HEK293 (cell line): Measurements from ENCODE around the gene IRS1.

ENCODE experiments used
- CTCF ChIA-PET: fragments of 350-600 bp; formaldehyde crosslinking; extraction: SDS; loops from one replicate; lab custom pipeline; 2021; ENCODE audit warnings: antibody characterized with exemption; lab: Yijun Ruan, JAX
- POLR2A ChIA-PET: fragments of 300-600 bp; formaldehyde crosslinking; extraction: SDS; loops from one replicate; lab custom pipeline; 2020; ENCODE audit warnings: antibody characterized with exemption, inconsistent platforms; lab: Yijun Ruan, JAX
- H3K27ac ChIP-seq: fragments of 200-500 bp; sonication (Bioruptor generic); 2 replicates; pipeline ENCODE4 v1.5.1; 2014; ENCODE audit warnings: low read depth, low read length, control low read depth, inconsistent platforms; ENCODE audit errors: extremely low read depth
- H3K36me3 ChIP-seq, 2 experiments: fragments of 200-500 bp in 1 of 2; sonication (Bioruptor generic) in 1 of 2; 1 replicate in 1 of 2; 2 replicates in 1 of 2; pipeline ENCODE4 v1.5.1; 2014 to 2017; ENCODE audit warnings: inconsistent platforms in 2 of 2, low read length in 2 of 2; ENCODE audit not compliant: control insufficient read depth in 2 of 2, insufficient read depth in 1 of 2
- H3K4me1 ChIP-seq: fragments of 200-500 bp; sonication (Bioruptor generic); 2 replicates; pipeline ENCODE4 v1.5.1; 2014; ENCODE audit warnings: mild to moderate bottlenecking, low read length, inconsistent platforms; ENCODE audit not compliant: control insufficient read depth, insufficient read depth
- H3K4me3 ChIP-seq: 2 replicates; pipeline ENCODE4 v1.5.1; 2011; ENCODE audit warnings: low read depth, mild to moderate bottlenecking, control low read depth, low read length, moderate library complexity
- H3K9me3 ChIP-seq: fragments of 200-500 bp; sonication (Bioruptor generic); 2 replicates; pipeline ENCODE4 v1.5.1; 2014; ENCODE audit warnings: low read depth, low read length, inconsistent platforms; ENCODE audit not compliant: control insufficient read depth, insufficient read depth
- EGR2 ChIP-seq: fragments of 450-650 bp; formaldehyde crosslinking; IDR thresholded peaks from 2 replicates; pipeline ENCODE4 v1.5.1; 2016; ENCODE audit warnings: low read depth, missing biosample characterization, missing genetic modification characterization
- GFI1B ChIP-seq: fragments of 450-650 bp; formaldehyde crosslinking; IDR thresholded peaks from 2 replicates; pipeline ENCODE4 v1.5.1; 2016; ENCODE audit warnings: missing biosample characterization, missing genetic modification characterization
- GLI2 ChIP-seq: fragments of 450-650 bp; formaldehyde crosslinking; IDR thresholded peaks from 2 replicates; pipeline ENCODE4; 2017; ENCODE audit warnings: missing biosample characterization, missing genetic modification characterization, low read depth, borderline replicate concordance
- REPIN1 ChIP-seq: fragments of 450-650 bp; formaldehyde crosslinking; IDR thresholded peaks from 2 replicates; pipeline ENCODE4 v1.5.1; 2017; ENCODE audit warnings: missing biosample characterization, missing genetic modification characterization, low read depth
- SETDB1 ChIP-seq: IDR thresholded peaks from one replicate; pipeline ENCODE4 v1.6.1; 2017; ENCODE audit warnings: mild to moderate bottlenecking, low read length, moderate library complexity, mixed read lengths; ENCODE audit not compliant: insufficient read length
- SP7 ChIP-seq: fragments of 450-650 bp; formaldehyde crosslinking; IDR thresholded peaks from 2 replicates; pipeline ENCODE4 v1.5.1; 2016; ENCODE audit warnings: missing biosample characterization, missing genetic modification characterization
- ZFP41 ChIP-seq: fragments of 450-650 bp; formaldehyde crosslinking; IDR thresholded peaks from 2 replicates; pipeline ENCODE4 v1.5.1; 2016; ENCODE audit warnings: missing biosample characterization, missing genetic modification characterization, borderline replicate concordance
- ZNF391 ChIP-seq: fragments of 450-650 bp; formaldehyde crosslinking; IDR thresholded peaks from 2 replicates; pipeline ENCODE4 v1.5.1; 2016; ENCODE audit warnings: low read depth, missing biosample characterization, missing genetic modification characterization, borderline replicate concordance
- ZNF416 ChIP-seq: fragments of 450-650 bp; formaldehyde crosslinking; IDR thresholded peaks from 2 replicates; pipeline ENCODE4 v1.5.1; 2016; ENCODE audit warnings: missing biosample characterization, missing genetic modification characterization
- ZNF529 ChIP-seq: fragments of 450-650 bp; formaldehyde crosslinking; IDR thresholded peaks from 2 replicates; pipeline ENCODE4 v1.5.1; 2017; ENCODE audit warnings: missing genetic modification characterization, missing biosample characterization; ENCODE audit not compliant: insufficient replicate concordance
- ZNF585B ChIP-seq: fragments of 450-650 bp; formaldehyde crosslinking; IDR thresholded peaks from 2 replicates; pipeline ENCODE4 v1.5.1; 2016; ENCODE audit warnings: missing biosample characterization, missing genetic modification characterization
- ZNF654 ChIP-seq: fragments of 450-650 bp; formaldehyde crosslinking; IDR thresholded peaks from 2 replicates; pipeline ENCODE4 v1.5.1; 2016; ENCODE audit warnings: low read depth, missing biosample characterization, missing genetic modification characterization
- ZNF777 ChIP-seq: fragments of 450-650 bp; formaldehyde crosslinking; IDR thresholded peaks from 2 replicates; pipeline ENCODE4 v1.5.1; 2017; ENCODE audit warnings: missing biosample characterization, missing genetic modification characterization, borderline replicate concordance
- ZSCAN16 ChIP-seq: fragments of 450-650 bp; formaldehyde crosslinking; IDR thresholded peaks from 2 replicates; pipeline ENCODE4 v1.5.1; 2016; ENCODE audit warnings: missing biosample characterization, missing genetic modification characterization
- TF ChIP-seq, protein P1 (sequence below): fragments of 450-650 bp; formaldehyde crosslinking; IDR thresholded peaks from 2 replicates; pipeline ENCODE4 v1.5.0; 2017; ENCODE audit warnings: missing biosample characterization, missing genetic modification characterization, borderline replicate concordance
- TF ChIP-seq, protein P2 (sequence below): fragments of 450-650 bp; formaldehyde crosslinking; IDR thresholded peaks from 2 replicates; pipeline ENCODE4 v1.5.1; 2016; ENCODE audit warnings: missing biosample characterization, missing genetic modification characterization
- TF ChIP-seq, protein P3 (sequence below): fragments of 450-650 bp; formaldehyde crosslinking; conservative IDR thresholded peaks from 2 replicates; pipeline ENCODE4 v1.5.1; 2016; ENCODE audit warnings: low read depth, missing biosample characterization, missing genetic modification characterization
- TF ChIP-seq, protein P4 (sequence below): IDR thresholded peaks from 2 replicates; pipeline ENCODE4 v1.6.1; 2011; ENCODE audit warnings: mild to moderate bottlenecking, low read depth, low read length, borderline replicate concordance

Gene IRS1

DNA sequence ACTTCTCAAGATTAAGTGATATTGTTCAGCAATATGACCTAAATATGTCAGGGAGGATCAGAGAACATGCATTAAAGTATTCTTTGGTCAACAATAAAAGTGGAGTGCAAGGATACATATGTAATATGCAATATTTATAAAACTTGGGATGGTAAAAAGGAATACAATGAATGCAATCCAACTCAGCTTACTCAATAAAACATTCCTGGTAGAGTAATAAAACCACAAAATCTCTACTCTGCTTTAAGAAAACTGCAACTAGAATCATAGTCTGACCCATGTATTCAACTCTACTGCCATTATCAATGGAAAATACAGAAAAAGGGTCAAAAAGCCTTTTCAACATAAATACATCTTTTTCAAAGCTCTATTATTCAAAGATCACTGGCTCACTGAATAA lies 11.6 kb downstream of the IRS1 start (continued):
- TF ChIP-seq, protein P1, sequence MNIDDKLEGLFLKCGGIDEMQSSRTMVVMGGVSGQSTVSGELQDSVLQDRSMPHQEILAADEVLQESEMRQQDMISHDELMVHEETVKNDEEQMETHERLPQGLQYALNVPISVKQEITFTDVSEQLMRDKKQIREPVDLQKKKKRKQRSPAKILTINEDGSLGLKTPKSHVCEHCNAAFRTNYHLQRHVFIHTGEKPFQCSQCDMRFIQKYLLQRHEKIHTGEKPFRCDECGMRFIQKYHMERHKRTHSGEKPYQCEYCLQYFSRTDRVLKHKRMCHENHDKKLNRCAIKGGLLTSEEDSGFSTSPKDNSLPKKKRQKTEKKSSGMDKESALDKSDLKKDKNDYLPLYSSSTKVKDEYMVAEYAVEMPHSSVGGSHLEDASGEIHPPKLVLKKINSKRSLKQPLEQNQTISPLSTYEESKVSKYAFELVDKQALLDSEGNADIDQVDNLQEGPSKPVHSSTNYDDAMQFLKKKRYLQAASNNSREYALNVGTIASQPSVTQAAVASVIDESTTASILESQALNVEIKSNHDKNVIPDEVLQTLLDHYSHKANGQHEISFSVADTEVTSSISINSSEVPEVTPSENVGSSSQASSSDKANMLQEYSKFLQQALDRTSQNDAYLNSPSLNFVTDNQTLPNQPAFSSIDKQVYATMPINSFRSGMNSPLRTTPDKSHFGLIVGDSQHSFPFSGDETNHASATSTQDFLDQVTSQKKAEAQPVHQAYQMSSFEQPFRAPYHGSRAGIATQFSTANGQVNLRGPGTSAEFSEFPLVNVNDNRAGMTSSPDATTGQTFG (tag by site-specific recombination) = no peak
- no peak for TF ChIP-seq ZSCAN16 (tag by site-specific recombination)

DNA sequence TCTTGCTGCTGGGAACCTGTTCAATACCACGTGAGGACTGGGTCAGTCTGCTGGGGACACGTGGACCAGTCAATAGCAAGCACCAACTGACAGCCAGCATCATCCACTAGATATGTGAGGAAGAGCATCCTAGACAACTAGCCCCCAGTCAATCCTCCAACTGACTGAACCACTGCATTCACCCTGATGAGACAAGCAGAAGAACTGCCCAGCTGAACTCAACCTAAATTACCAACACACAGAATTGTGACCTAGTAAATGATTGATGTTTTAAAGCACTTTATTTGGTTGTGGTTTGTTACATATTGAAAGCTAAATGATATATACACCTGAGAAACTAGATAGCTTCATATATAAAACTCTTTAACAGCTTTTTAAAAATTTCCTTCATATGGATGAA lies 15.7 kb downstream of the IRS1 start:
- POLR2A ChIA-PET = no interaction called here
- H3K36me3 ChIP-seq = no peaks in the 10 kb centered on the region; a peak in 1 of 3 replicates
- H3K4me3 ChIP-seq = no peak overlapping the region
- TF ChIP-seq ZNF777 (no peak), SP7 (no peak), REPIN1 (tag by site-specific recombination) (no peak), SETDB1 (peak; percentile 29)
- TF ChIP-seq, all 188 proteins: peak for 1
- CTCF ChIA-PET = interaction anchor here (0.5 kb wide), 1 partner anchor 568 kb away, joined by 3 read pairs; no protein-coding TSS in a partner anchor
- Histone ChIP-seq H3K9me3 (no peaks in the 10 kb centered on the region; the same call in 1 of the 2 replicates), H3K27ac (no peak overlapping the region), H3K4me1 (peaks cover 2% of the 10 kb centered on the region; the same call in 1 of the 2 replicates)

DNA sequence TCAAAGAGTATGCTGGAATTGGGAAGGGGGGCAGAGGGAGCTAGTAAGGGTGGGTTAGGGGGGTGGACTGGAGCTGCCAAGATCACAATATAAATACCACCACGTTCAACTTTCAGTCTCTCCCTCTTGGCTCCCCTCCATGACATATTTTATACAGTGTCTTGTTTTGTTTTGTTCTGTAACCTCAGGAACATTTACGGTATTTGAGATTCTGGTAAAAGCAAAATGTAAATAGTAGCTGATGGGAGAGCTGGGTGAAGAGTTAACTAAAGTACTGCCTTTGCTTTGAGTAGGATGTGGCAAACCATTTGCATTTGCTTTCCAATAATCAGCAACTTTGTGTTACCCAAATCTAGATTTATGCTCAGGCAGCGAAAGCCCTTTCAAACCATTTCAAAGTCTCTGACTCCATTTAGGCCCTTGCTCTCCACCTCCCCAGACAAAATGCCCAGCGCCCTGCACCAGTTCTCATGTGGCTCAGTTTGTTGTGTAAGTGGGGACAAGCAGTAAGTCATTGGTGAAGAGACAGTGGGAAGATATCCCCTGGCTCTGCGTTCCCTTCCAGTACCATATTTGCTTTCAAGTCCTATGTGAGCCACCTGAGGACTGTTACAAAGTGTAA lies 17.4 kb downstream of the IRS1 start:
- Histone ChIP-seq H3K4me1 (peaks cover 2% of the 10 kb centered on the region; the same call in 1 of the 2 replicates), H3K27ac (no peak overlapping the region), H3K4me3 (no peak overlapping the region), H3K9me3 (no peaks in the 10 kb centered on the region; the same call in 1 of the 2 replicates), H3K36me3 (no peaks in the 10 kb centered on the region; a peak in 1 of 3 replicates)
- CTCF ChIA-PET = interaction anchor here (0.5 to 0.7 kb wide), 2 partner anchors 76 to 568 kb away, joined by 3 read pairs; no protein-coding TSS in a partner anchor
- POLR2A ChIA-PET = no interaction called here
- TF ChIP-seq, protein P2, sequence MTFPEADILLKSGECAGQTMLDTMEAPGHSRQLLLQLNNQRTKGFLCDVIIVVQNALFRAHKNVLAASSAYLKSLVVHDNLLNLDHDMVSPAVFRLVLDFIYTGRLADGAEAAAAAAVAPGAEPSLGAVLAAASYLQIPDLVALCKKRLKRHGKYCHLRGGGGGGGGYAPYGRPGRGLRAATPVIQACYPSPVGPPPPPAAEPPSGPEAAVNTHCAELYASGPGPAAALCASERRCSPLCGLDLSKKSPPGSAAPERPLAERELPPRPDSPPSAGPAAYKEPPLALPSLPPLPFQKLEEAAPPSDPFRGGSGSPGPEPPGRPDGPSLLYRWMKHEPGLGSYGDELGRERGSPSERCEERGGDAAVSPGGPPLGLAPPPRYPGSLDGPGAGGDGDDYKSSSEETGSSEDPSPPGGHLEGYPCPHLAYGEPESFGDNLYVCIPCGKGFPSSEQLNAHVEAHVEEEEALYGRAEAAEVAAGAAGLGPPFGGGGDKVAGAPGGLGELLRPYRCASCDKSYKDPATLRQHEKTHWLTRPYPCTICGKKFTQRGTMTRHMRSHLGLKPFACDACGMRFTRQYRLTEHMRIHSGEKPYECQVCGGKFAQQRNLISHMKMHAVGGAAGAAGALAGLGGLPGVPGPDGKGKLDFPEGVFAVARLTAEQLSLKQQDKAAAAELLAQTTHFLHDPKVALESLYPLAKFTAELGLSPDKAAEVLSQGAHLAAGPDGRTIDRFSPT (tag by site-specific recombination) = no peak
- TF ChIP-seq ZNF654 (tag by site-specific recombination) = no peak
- no peak for TF ChIP-seq ZNF416 (tag by site-specific recombination)
- TF ChIP-seq ZNF391 (tag by site-specific recombination) = no peak
- TF ChIP-seq ZNF529 (tag by site-specific recombination) = no peak
- no peak for TF ChIP-seq ZFP41 (tag by site-specific recombination)
- no peak for TF ChIP-seq SETDB1
- TF ChIP-seq, protein P3, sequence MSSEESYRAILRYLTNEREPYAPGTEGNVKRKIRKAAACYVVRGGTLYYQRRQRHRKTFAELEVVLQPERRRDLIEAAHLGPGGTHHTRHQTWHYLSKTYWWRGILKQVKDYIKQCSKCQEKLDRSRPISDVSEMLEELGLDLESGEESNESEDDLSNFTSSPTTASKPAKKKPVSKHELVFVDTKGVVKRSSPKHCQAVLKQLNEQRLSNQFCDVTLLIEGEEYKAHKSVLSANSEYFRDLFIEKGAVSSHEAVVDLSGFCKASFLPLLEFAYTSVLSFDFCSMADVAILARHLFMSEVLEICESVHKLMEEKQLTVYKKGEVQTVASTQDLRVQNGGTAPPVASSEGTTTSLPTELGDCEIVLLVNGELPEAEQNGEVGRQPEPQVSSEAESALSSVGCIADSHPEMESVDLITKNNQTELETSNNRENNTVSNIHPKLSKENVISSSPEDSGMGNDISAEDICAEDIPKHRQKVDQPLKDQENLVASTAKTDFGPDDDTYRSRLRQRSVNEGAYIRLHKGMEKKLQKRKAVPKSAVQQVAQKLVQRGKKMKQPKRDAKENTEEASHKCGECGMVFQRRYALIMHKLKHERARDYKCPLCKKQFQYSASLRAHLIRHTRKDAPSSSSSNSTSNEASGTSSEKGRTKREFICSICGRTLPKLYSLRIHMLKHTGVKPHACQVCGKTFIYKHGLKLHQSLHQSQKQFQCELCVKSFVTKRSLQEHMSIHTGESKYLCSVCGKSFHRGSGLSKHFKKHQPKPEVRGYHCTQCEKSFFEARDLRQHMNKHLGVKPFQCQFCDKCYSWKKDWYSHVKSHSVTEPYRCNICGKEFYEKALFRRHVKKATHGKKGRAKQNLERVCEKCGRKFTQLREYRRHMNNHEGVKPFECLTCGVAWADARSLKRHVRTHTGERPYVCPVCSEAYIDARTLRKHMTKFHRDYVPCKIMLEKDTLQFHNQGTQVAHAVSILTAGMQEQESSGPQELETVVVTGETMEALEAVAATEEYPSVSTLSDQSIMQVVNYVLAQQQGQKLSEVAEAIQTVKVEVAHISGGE (tag by site-specific recombination) = no peak
- no peak for TF ChIP-seq ZNF585B (tag by site-specific recombination)
- TF ChIP-seq, protein P4, sequence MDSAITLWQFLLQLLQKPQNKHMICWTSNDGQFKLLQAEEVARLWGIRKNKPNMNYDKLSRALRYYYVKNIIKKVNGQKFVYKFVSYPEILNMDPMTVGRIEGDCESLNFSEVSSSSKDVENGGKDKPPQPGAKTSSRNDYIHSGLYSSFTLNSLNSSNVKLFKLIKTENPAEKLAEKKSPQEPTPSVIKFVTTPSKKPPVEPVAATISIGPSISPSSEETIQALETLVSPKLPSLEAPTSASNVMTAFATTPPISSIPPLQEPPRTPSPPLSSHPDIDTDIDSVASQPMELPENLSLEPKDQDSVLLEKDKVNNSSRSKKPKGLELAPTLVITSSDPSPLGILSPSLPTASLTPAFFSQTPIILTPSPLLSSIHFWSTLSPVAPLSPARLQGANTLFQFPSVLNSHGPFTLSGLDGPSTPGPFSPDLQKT = no peak
- TF ChIP-seq ZNF777 = no peak
- TF ChIP-seq GLI2 = no peak
- no peak for TF ChIP-seq GFI1B (tag by site-specific recombination)
- no peak for TF ChIP-seq EGR2 (tag by site-specific recombination)
